ENCODE data around the gene FAM124A.

DNA sequence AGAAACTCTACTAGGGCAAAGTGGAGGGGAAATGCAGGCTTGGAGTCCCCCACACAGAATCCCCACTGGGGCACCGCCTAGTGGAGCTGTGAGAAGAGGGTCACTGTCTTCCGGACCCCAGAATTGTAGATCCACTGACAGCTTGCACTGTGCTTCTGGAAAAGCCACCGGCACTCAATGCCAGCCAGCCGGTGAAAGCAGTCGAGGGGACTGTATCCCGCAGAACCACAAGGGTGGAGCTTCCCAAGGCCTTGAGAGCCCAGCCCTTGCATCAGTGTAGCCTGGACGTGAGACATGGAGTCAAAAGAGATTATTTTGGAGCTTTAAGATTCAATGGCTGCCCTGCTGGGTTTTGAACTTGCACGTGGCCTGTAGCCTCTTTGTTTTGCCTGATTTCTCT, 47.2 kb upstream of the FAM124A start:
- no peak for TF ChIP-seq POLR2AphosphoS5 (IDR thresholded peaks at IDR 0.05; ENCODE audit: low read depth, low read length)
- no peak for TF ChIP-seq CTCF (IDR thresholded peaks at IDR 0.05)

All from Panc1 (cell line).